Measurements from ENCODE around the gene OR2T29.
"Not testable (repeated sequence)": the region's sequence is repeated elsewhere in the genome, so short reads cannot be mapped to it uniquely, and the experiment has no call there.

Gene OR2T29

DNA sequence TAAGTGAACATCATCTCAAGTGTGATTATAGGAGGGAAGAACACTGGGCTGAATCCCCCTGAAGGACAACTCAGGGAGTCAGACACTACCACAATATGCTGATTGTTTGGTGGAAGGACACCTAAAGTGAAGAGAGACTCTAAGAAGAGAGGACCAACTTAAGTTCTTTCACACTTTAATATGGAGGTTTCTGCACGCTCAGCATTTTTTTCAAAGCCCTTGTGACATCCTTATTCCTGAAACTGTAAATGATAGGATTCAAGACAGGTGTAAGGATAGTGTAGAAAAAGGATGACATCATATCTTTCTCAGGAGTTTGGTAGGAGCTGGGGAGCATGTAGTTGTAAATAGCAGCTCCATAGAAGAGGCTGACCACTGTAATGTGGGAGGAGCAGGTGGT lies 30.1 kb upstream of the OR2T29 start:
- no peak overlapping the region for H3K4me3 ChIP-seq (ENCODE audit: low read depth, low read length)
- TF ChIP-seq, protein P1, sequence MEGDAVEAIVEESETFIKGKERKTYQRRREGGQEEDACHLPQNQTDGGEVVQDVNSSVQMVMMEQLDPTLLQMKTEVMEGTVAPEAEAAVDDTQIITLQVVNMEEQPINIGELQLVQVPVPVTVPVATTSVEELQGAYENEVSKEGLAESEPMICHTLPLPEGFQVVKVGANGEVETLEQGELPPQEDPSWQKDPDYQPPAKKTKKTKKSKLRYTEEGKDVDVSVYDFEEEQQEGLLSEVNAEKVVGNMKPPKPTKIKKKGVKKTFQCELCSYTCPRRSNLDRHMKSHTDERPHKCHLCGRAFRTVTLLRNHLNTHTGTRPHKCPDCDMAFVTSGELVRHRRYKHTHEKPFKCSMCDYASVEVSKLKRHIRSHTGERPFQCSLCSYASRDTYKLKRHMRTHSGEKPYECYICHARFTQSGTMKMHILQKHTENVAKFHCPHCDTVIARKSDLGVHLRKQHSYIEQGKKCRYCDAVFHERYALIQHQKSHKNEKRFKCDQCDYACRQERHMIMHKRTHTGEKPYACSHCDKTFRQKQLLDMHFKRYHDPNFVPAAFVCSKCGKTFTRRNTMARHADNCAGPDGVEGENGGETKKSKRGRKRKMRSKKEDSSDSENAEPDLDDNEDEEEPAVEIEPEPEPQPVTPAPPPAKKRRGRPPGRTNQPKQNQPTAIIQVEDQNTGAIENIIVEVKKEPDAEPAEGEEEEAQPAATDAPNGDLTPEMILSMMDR (IDR thresholded peaks at IDR 0.05; ENCODE audit: low read depth, low read length, missing control alignments) = no peak
- DNase-seq (ENCODE audit: low read depth) = no peak

DNA sequence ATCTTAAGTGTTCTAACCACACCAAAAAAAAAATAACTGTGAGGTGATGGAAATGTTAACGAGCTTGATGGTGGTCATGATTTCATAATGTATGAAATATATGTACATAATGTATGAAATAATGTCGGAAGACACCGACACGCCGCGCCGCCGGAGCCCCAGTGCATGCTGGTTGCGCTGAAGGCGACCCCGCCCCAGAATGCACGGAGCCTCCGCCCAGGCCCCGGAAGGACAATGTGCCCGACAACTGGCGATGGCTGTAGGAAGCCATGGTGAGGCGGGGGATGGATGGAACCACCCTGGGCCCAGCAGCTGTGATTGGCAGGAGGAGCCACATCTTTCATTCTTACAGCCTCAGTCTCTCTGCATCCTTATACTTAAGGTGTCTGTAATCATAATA lies 27.5 kb upstream of the OR2T29 start:
- no peak for DNase-seq (ENCODE audit: low read depth)
- TF ChIP-seq, protein P1 (IDR thresholded peaks at IDR 0.05; ENCODE audit: low read depth, low read length, missing control alignments) = no peak
- H3K4me3 ChIP-seq (ENCODE audit: low read depth, low read length) = no peak overlapping the region

DNA sequence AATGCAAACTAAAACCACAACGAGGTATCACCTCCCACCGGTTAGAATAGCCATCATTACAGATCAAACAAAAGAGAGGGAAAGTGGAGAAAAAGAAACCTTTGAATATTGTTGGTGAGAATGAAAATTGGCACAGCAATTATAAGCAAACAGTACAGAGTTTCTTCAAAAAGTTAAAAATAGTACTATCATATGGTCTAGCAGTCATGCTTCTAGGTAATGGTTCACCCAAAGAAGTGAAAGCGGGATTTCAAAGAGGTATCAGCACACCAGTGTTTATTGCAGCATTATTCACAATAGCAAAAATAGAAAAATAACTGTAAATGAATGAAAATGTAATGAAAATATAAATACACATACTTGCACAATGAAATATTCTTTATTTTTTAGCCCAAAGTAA lies 26.8 kb upstream of the OR2T29 start:
- TF ChIP-seq, protein P1 (IDR thresholded peaks at IDR 0.05; ENCODE audit: low read depth, low read length, missing control alignments) = no peak
- DNase-seq (ENCODE audit: low read depth) = no peak

DNA sequence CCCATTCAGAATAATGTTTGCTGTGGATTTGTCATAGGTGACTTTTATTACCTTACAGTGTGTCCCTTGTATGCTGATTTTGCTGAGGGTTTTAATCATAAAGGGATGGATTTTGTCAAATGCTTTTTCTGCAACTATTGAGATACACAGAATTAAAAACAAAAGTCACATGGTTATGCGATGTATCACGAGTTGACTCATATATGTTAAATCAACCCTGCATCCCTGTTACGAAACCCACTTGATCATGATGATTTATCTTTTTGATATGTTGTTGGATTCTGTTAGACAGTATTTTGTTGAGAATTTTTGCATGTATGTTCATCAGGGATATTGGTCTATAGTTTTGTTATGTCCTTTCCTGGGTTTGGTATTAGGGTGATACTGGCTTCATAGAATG lies 22.7 kb upstream of the OR2T29 start:
- TF ChIP-seq, protein P1 (IDR thresholded peaks at IDR 0.05; ENCODE audit: low read depth, low read length, missing control alignments) = no peak
- no peak overlapping the region for H3K4me3 ChIP-seq (ENCODE audit: low read depth, low read length)
- DNase-seq (ENCODE audit: low read depth) = no peak

More for the DNA sequence above, 26.8 kb upstream of the OR2T29 start:
- no peak overlapping the region for H3K4me3 ChIP-seq (ENCODE audit: low read depth, low read length)

DNA sequence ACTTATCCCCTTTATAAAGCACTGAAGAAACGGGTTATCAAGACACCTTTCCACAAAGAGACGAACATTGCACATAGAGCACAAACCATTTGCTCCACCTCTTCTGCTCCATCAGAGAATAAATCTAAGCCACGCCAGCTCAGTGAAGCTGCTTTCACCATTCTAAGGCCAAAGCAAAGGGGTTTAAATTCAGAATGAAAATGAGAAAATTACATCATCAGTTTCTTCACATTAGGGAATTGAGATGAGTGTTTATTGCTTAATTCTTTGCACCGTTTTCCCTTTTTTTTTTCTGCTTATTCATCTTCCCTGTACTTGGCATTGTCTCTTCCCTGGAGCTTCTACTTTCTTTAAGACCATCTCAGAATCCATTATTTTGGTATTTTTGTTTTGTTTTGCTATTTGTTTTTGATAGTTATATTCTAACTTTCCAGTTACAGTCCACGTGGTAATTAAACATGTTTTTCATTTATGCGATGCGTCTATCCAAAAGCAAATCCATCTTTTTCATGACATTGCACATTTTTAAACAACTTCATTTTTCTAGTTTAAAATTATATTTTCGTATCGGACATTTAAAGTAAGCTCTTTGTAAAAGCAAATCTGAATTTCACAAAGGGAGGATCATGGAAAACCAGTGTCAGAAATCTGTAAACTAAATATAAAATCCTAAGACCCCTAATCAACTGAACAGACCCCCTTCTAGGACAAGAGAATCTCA lies 13.8 kb upstream of the OR2T29 start:
- DNase-seq (ENCODE audit: low read depth) = no peak
- TF ChIP-seq, protein P1 (IDR thresholded peaks at IDR 0.05; ENCODE audit: low read depth, low read length, missing control alignments) = no peak

DNA sequence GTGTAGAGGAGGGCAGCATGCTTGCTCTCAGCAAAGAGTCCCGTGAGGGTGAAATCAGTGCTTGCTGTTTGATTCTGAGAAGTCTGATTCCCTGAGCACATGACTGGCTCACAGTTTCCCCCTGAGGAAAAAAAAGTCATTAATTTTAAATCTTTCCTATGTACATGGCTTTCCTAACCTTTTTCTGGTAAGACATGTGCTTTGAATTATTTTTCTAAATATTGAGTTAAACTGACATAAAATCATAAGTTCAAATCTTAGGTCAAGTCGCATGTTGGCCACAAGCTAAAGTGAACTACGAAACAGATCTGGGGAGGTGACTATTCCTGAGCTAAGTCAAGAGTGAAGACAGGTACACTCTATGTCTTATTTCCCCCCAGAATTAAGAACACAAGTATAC lies 12.1 kb upstream of the OR2T29 start, which contains the start of gene OR2T34:
Gene OR2T34, minus strand, starts transcription at position 101 of the 400 bp plus-strand sequence. Its CDS starts 0 bp downstream, at position 101.
- not testable (repeated sequence) for H3K4me3 ChIP-seq (ENCODE audit: low read depth, low read length); DNase-seq (ENCODE audit: low read depth)

More for the DNA sequence above, 13.8 kb upstream of the OR2T29 start:
- no peak overlapping the region for H3K4me3 ChIP-seq (ENCODE audit: low read depth, low read length)

DNA sequence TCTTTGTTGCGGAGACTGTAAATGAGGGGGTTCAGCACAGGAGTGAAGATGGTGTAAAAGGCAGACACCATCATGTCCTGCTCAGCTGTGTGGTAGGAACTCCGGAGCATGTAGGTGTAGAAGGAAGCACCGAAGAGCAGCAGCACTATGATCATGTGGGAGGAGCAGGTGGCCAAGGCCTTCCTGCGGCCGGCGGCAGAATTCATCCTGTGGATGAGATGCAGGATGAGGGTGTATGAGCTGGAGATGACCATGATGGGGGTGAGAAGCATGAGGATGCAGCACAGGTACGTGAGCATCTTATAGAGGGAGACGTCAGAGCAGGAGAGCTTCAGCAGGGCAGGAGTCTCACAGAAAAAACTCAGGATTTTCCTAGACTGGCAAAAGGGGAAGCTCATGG lies 11.3 kb upstream of the OR2T29 start:
- H3K4me3 ChIP-seq (ENCODE audit: low read depth, low read length) = not testable (repeated sequence)

DNA sequence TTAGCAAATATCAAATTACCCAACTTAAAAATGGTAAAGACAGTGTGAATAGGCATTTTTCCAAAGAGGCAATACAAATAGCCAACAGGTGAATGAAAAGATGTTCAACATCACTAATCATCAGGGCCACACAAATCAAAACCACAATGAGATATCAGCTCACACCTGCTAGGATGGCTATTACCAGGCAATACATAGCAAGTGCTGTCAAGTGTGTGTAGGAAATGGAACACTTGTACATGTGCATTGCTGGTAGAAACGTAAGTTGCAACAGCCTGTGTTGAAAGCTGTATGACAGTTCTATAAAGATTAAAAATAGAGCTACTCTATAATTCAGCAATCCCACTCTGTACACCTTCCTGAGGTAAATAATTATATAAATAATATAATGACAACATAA lies 9.5 kb upstream of the OR2T29 start:
- not testable (repeated sequence) for H3K4me3 ChIP-seq (ENCODE audit: low read depth, low read length); DNase-seq (ENCODE audit: low read depth)

More for the DNA sequence above, 11.3 kb upstream of the OR2T29 start:
- not testable (repeated sequence) for DNase-seq (ENCODE audit: low read depth)

DNA sequence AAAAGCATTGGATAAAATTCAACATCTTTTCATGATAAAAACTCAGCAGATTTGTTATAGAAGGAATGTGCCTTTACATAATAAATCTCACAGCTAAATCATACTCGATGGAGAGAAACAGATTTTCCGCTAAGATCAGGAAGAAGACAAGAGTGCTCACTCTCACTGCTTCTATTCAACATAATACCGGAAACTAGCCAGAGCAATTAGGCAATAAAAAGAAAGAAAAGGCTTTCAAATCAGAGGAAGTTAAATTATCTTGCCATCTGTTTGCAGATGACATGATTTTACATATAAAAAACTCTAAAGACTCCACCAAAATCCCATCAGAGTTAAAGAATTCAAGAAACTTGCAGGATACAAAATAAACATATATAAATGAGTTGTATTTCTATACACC lies 8.2 kb upstream of the OR2T29 start:
- not testable (repeated sequence) for DNase-seq (ENCODE audit: low read depth); H3K4me3 ChIP-seq (ENCODE audit: low read depth, low read length)

DNA sequence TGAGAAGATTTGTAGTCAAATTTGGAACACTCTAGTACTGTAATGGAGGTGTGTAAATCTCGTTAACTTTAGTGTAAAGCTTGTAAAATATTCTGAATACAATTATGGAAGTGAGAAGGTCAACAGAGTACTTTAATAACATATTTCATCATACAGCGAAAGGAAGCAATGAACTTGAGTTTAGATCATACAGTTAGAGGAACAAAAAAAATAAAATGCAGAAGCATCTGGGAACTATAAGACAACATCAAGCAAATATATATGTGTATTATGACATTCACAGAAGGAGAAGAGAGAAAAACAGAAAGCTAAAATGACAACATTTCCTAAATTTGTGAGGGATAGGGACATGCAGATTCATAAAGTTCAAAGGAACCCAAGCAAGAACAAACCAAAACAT lies 6.5 kb upstream of the OR2T29 start:
- DNase-seq (ENCODE audit: low read depth); H3K4me3 ChIP-seq (ENCODE audit: low read depth, low read length): not testable (repeated sequence)

DNA sequence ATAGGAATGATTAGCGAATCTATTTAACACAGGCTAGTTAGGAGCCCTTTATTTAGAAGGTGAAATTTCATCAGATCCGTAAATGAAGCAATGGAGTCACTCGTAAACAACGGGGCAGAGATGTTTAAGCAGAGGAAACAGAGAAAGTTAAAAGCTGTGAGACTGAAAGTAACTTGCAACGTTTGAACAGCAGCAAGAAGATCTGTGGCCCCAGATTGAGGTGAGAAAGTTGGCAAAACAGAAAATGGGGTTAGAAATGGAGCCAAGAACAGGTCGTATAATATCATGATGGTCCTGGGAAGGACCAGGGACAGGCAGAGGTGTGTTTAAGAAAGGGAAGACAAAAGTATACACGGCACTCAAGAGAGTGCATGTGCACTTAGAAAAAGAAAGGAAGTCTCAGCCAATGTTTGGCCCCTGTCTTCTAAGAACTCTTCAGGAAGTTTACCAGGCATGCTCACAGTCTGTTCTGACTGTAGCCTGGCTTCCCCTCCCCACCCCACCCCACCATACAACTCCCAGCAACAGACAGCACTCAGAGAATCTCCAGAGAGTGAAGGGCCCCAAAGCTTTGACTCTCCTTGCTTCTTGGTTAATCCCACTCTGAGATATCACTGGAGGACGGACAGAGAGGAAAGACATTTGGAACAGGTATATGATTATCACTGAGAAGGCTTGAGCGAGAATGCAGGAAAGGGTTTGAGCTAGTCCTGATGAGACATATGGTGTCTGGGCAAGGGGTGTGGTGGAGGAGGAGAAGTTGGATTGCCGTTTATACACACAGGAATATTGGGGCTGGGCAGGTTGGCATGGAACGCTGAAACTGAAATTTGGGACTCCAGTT lies 3.2 kb upstream of the OR2T29 start:
- DNase-seq (ENCODE audit: low read depth); H3K4me3 ChIP-seq (ENCODE audit: low read depth, low read length): not testable (repeated sequence)

DNA sequence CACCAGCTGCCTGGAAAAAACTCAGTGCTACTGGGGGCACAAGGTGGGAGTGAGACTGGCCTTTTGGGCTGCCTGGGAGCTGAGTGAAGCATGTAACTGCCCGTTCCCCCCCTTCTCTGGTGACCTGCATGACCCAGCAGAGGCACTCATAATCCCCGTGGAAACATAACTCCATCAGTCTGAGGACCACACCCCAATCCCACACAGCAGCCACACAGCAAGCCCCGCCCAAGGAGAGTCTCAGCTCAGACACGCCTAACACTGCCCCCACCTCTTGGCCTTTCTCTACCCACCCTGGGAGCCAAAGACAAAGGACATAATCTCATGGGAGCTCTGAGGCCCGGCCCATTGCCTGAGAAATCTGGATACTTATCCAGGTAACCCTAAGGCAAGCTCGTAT lies 11.5 kb downstream of the OR2T29 start:
- not testable (repeated sequence) for H3K4me3 ChIP-seq (ENCODE audit: low read depth, low read length); DNase-seq (ENCODE audit: low read depth)

Measured in GM12864 (cell line).